GM12801 (cell line): ENCODE measurements around the gene ST3GAL3.

Experiments
- CTCF ChIP-seq: IDR thresholded peaks from one replicate; pipeline ENCODE4 v1.5.1; 2011; ENCODE audit warnings: control low read depth; ENCODE audit not compliant: insufficient read length; ENCODE audit errors: extremely low read depth

ST3GAL3 gene

GRCh38 chr1:43703836-43704235, 3.5 kb upstream of the ST3GAL3 start:
- no peak for TF ChIP-seq CTCF

- TF ChIP-seq CTCF = no peak
Measured at GRCh38 chr1:43704838-43705237, 2.5 kb upstream of the ST3GAL3 start.

- no peak for TF ChIP-seq CTCF
Measured at GRCh38 chr1:43705334-43705733, 2.0 kb upstream of the ST3GAL3 start.

- TF ChIP-seq CTCF = no peak
Measured at GRCh38 chr1:43705982-43706597, 1.2 kb upstream of the ST3GAL3 start.

- TF ChIP-seq CTCF = no peak
Measured at GRCh38 chr1:43706598-43707189, 642 bp upstream of the ST3GAL3 start.

- TF ChIP-seq CTCF = no peak
Measured at GRCh38 chr1:43708002-43708410, 670 bp downstream of the ST3GAL3 start.

- TF ChIP-seq CTCF = no peak
Measured at GRCh38 chr1:43711049-43711448, 3.7 kb downstream of the ST3GAL3 start.
